Pancreas (tissue), 10 donors: ENCODE measurements around the gene LETM1. TPM values are rescaled to one million over a fixed set of nuclear protein-coding genes. Genes with fewer than 3 reads are reported as not detected.
A peak's percentile ranks its signal among the peaks of the same experiment; 100 is the strongest.

Experiments used
- ATAC-seq, 4 donors: fragments of 200-7000 bp; cut with Tn5 transposase; one replicate each; pipeline versions ENCODE4 v1.8.0 to v1.9.1; 2020; ENCODE audit warnings: mild to moderate bottlenecking in 4 of 4, moderate library complexity in 4 of 4
- DNase-seq, 6 donors: peaks; one replicate each; pipeline ENCODE4 v3.0.0-alpha.2; 2020
- FAIRE-seq: peaks from 2 replicates; lab custom pipeline; 2012; peaks lifted over from hg19 to GRCh38; lab: Jason Lieb, UNC
- H3K27ac ChIP-seq, 4 donors: fragments of 200-600 bp; sonication (generic); 1 replicate in 3 of 4; 2 replicates in 1 of 4; pipeline versions ENCODE4 v1.5.0 to v1.8.0; 2020
- H3K27me3 ChIP-seq, 4 donors: fragments of 200-600 bp; one replicate each; pipeline ENCODE4 v1.8.0; 2021
- H3K36me3 ChIP-seq, 3 donors: fragments of 200-600 bp; sonication (generic) in 1 of 3; one replicate each; pipeline versions ENCODE4 v1.5.0 to v1.8.0; 2020 to 2021
- H3K4me1 ChIP-seq, 3 donors: fragments of 200-600 bp; one replicate each; pipeline ENCODE4 v1.8.0; 2021
- H3K4me3 ChIP-seq, 4 donors: fragments of 200-600 bp; sonication (generic) in 2 of 4; one replicate each; pipeline versions ENCODE4 v1.5.0 to v1.8.0; 2020 to 2021
- H3K9me3 ChIP-seq, 4 donors: fragments of 200-600 bp; one replicate each; pipeline ENCODE4 v1.8.0; 2021
- WGBS, 2 donors: extraction: QIAGEN DNeasy Blood & Tissue Kit; methylation state at CpG; one replicate each; pipeline ENCODE4 v1.1.7; 2013; 5-methylcytosine and 5-hydroxymethylcytosine counted together
- intact Hi-C, 3 donors: fragments of 100-400 bp; cut with DNase I; formaldehyde crosslinking; loops; one replicate each; pipeline versions ENCODE4 v1.11.1 to v1.14.2; 2022
- polyA plus RNA-seq, 2 donors: library from polyadenylated mRNA; stranded (reverse); fragments of 200-250 nt; gene quantifications; one replicate each; pipeline ENCODE4 v1.2.3, GENCODE V29; 2013
- total RNA-seq, 6 donors: library from RNA; stranded (reverse); fragmentation: NEBNext Ultra II Directional in 4 of 6; extraction: Animal tissue kit (Norgen Biotek cat#: 25700) in 4 of 6; gene quantifications; one replicate each; pipeline versions ENCODE4 v1.2.1 to v1.2.4, GENCODE V29; 2021 to 2023
- TF ChIP-seq, protein P1 (sequence below), 4 donors: fragments of 200-600 bp; sonication (generic) in 3 of 4; IDR thresholded peaks; one replicate each; pipeline versions ENCODE4 v1.5.0 to v1.8.0; 2021; ENCODE audit warnings: antibody characterized with exemption in 4 of 4
- donor health status: healthy with polysubstance abuse.
- donor health status: DM: no; HTN: no; CAD: no; lungs with moderate emphysema.
- donor health status: DM: no; HTN: no; CAD: no.
- donor health status: control.
- donor health status: control.
- donor health status: Bipolar disorder and iron deficiency.
- donor health status: DM: yes; HTN: yes; CAD: no.
- donor health status: DM: no; HTN: no; CAD: no.
- donor health status: DM: no; HTN: no; CAD: no.
- donor health status: DM: yes; HTN: yes; CAD: no.

Gene LETM1
- total and polyA plus RNA-seq, 8 donors, result 13.0 to 28.0 (median 19.3) TPM

DNA sequence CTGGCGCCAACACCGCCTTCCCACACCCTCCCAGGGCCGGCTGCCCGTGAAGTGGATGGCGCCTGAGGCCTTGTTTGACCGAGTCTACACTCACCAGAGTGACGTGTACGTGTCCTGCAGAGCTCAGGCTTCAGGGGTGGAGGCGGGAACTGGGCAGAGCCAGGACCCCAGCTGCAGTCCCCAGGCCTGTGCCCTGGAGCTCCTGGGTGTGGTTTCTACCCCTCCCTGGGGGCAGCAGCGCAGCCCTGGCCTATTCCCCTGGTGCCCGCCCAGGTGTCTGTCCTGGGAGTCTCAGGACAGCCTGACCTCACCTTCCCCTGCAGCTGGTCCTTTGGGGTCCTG, 49.8 kb downstream of the LETM1 start:
- H3K9me3 ChIP-seq, result no peaks in the 10 kb centered on the region
- peaks cover 0 to 13% (median 4%) of the 10 kb centered on the region in 3 donors for H3K36me3 ChIP-seq
- H3K4me3 ChIP-seq, result no peak overlapping the region
- no peaks in the 10 kb centered on the region for H3K4me1 ChIP-seq
- H3K27me3 ChIP-seq, result no peaks in the 10 kb centered on the region
- ATAC-seq, result no peak
- TF ChIP-seq, protein P1, sequence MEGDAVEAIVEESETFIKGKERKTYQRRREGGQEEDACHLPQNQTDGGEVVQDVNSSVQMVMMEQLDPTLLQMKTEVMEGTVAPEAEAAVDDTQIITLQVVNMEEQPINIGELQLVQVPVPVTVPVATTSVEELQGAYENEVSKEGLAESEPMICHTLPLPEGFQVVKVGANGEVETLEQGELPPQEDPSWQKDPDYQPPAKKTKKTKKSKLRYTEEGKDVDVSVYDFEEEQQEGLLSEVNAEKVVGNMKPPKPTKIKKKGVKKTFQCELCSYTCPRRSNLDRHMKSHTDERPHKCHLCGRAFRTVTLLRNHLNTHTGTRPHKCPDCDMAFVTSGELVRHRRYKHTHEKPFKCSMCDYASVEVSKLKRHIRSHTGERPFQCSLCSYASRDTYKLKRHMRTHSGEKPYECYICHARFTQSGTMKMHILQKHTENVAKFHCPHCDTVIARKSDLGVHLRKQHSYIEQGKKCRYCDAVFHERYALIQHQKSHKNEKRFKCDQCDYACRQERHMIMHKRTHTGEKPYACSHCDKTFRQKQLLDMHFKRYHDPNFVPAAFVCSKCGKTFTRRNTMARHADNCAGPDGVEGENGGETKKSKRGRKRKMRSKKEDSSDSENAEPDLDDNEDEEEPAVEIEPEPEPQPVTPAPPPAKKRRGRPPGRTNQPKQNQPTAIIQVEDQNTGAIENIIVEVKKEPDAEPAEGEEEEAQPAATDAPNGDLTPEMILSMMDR (IDR thresholded peaks at IDR 0.05), result no peak
- DNase-seq, result peak in 2 of 6 donors; percentile 43 to 64
- no peak for FAIRE-seq
- intact Hi-C loops, result loop anchor here in 2 of 3 donors (5.0 kb wide), 1 partner anchor 59 kb away; no protein-coding TSS in a partner anchor
- WGBS, 2 donors, result 76 to 80% methylated on average over 11 of the region's 11 CpGs
- H3K27ac ChIP-seq, result no peak overlapping the region

DNA sequence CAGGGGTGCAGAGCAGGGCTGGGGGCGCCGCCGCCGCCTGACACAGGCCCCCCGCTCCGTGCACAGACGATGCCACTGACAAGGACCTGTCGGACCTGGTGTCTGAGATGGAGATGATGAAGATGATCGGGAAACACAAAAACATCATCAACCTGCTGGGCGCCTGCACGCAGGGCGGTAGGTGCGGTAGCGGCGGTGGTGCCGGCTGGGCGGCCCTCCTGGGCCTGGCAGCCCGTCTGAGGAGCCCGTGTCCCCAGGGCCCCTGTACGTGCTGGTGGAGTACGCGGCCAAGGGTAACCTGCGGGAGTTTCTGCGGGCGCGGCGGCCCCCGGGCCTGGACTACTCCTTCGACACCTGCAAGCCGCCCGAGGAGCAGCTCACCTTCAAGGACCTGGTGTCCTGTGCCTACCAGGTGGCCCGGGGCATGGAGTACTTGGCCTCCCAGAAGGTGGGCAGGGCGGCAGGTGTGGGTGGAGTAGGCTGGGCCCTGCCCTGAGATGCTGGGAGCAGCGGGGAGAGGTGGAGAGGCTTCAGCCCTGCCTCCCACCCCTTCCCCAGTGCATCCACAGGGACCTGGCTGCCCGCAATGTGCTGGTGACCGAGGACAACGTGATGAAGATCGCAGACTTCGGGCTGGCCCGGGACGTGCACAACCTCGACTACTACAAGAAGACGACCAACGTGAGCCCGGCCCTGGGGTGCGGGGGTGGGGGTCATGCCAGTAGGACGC, 50.3 kb downstream of the LETM1 start:
- intact Hi-C loops, result loop anchor here in 2 of 3 donors (5.0 kb wide), 1 partner anchor 58 kb away; no protein-coding TSS in a partner anchor

DNA sequence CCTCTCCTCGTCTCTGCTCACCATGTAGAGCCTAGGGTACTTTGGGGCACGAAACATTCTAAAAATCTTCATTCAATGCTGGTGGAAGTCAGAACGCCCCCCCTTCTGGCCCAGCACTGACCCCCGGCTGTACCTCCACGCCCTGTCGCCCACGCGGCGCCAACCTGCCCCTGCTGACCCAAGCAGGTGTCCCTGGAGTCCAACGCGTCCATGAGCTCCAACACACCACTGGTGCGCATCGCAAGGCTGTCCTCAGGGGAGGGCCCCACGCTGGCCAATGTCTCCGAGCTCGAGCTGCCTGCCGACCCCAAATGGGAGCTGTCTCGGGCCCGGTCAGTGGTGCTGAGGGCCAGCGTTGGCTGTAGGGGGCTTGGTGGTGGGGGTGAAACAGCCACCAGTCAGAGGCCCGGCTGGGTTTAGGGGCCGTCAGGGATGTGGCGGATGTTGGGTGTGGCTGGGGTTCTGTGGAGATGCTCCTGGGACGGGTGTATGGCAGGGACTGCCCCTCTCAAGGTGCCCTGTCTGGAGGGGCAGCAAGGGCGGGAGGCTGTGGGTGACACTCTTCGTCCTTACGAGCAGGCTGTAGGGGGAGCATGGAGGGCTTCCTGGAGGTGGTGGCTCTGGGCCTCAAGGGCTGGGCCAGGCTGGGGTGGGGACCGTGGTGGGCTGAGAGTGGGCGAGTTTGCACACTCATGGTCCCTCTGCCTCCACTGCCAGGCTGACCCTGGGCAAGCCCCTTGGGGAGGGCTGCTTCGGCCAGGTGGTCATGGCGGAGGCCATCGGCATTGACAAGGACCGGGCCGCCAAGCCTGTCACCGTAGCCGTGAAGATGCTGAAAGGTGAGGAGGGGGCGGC, 51.1 kb downstream of the LETM1 start:
- WGBS, 2 donors, result 91% methylated on average over 35 to 37 of the region's 37 CpGs

More for the DNA sequence above, 50.3 kb downstream of the LETM1 start:
- Histone ChIP-seq H3K4me3 (no peak overlapping the region), H3K36me3 (peaks cover 0 to 13% (median 4%) of the 10 kb centered on the region in 3 donors), H3K27me3 (no peaks in the 10 kb centered on the region), H3K27ac (no peak overlapping the region), H3K4me1 (no peaks in the 10 kb centered on the region), H3K9me3 (no peaks in the 10 kb centered on the region)
- TF ChIP-seq, protein P1 (IDR thresholded peaks at IDR 0.05), result no peak
- 85 to 88% methylated on average over 46 to 47 of the region's 47 CpGs for WGBS, 2 donors
- ATAC-seq (no peak), FAIRE-seq (no peak), DNase-seq (peak in 2 of 6 donors; percentile 31 to 74)

DNA sequence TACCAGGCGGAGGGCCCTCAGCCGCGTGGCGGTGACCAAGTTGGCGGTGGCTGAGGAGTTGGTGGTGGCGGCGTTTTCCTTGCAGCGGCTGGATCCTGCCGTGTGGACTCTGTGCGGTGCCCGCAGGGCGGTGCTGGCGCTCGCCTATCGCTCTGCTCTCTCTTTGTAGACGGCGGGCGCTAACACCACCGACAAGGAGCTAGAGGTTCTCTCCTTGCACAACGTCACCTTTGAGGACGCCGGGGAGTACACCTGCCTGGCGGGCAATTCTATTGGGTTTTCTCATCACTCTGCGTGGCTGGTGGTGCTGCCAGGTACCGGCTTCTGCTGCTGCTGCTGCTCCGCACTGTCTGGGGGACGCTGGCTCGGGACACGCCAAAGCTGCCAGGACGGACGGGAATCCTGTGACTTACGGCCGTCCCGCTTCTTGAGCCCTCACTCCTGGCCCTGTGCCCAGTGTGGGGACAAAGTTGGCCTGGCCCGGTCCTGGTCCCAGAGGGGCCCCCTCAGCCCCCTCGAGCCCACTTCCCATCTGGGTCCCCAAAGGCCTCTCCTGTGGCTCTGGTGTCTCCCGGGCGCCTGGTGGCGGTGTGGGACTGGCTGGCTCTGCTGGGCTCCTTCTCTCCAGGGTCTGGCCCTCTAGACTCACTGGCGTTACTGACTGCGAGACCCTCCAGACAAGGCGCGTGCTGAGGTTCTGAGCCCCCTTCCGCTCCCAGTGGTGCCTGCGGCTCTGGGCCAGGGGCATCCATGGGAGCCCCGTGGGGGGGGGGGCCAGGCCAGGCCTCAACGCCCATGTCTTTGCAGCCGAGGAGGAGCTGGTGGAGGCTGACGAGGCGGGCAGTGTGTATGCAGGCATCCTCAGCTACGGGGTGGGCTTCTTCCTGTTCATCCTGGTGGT, 52.2 kb downstream of the LETM1 start:
- H3K9me3 ChIP-seq, result no peaks in the 10 kb centered on the region
- DNase-seq (peak in 2 of 6 donors; percentile 24 to 72), FAIRE-seq (no peak), ATAC-seq (no peak)
- H3K27ac ChIP-seq, result no peak overlapping the region
- no peaks in the 10 kb centered on the region for H3K4me1 ChIP-seq
- TF ChIP-seq, protein P1 (IDR thresholded peaks at IDR 0.05), result no peak
- H3K36me3 ChIP-seq, result peaks cover 0 to 13% (median 4%) of the 10 kb centered on the region in 3 donors
- intact Hi-C loops, result loop anchor here in 1 of 3 donors (5.0 kb wide), 1 partner anchor 41 kb away; no protein-coding TSS in a partner anchor
- no peaks in the 10 kb centered on the region for H3K27me3 ChIP-seq
- 87 to 89% methylated on average over 51 of the region's 51 CpGs for WGBS, 2 donors
- H3K4me3 ChIP-seq, result no peak overlapping the region

More for the DNA sequence above, 51.1 kb downstream of the LETM1 start:
- no peak for FAIRE-seq
- TF ChIP-seq, protein P1 (IDR thresholded peaks at IDR 0.05), result no peak
- Histone ChIP-seq H3K9me3 (no peaks in the 10 kb centered on the region), H3K27me3 (no peaks in the 10 kb centered on the region), H3K27ac (no peak overlapping the region), H3K4me1 (no peaks in the 10 kb centered on the region), H3K36me3 (peaks cover 0 to 13% (median 4%) of the 10 kb centered on the region in 3 donors), H3K4me3 (no peak overlapping the region)
- peak in 2 of 6 donors; percentile 28 to 79 for DNase-seq
- no peak for ATAC-seq
- intact Hi-C loops, result loop anchor here in 2 of 3 donors (5.0 kb wide), 2 partner anchors 43 to 58 kb away; no protein-coding TSS in a partner anchor
